ENCODE results near the gene NPTN.

GRCh38 chr15:73660455-73660854, 27.3 kb upstream of the NPTN start:
- TF ChIP-seq CTCF (IDR thresholded peaks at IDR 0.05) (no peak), POLR2A (IDR thresholded peaks at IDR 0.05) (no peak)
